ENCODE measurements around the gene HS3ST1. TPM values are rescaled to one million over a fixed set of nuclear protein-coding genes. Genes with fewer than 3 reads are reported as not detected.

Gene HS3ST1
- total RNA-seq, 2 donors from 2014 or later, result 1.5 to 6.7 TPM

DNA sequence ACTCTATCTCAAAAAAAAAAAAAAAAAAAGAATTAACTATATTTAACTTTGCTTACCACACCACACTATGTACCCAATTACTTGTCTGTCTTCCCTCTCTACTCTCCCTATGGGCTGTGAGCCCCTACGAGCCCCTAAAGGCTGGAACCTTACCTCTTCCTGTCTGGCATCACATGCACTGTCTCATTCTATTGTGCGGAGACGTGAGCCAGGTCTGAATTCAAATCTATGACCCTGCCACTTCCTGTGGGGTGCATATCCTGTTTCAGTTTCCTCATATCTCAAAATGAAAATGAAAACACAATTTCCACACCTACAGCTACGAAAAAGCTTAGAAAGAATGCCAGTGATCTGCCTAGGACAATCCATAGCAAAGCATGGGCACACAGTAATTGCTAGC lies 42.9 kb upstream of the HS3ST1 start:
- no peaks in the 10 kb centered on the region for H3K27me3 ChIP-seq (replicated peaks; ENCODE audit: insufficient read depth)
- no peaks in the 10 kb centered on the region for H3K9me3 ChIP-seq
- intact Hi-C loops (cut with DNase I), result no loop called here
- DNase-seq (ENCODE audit: low spot score), result no peak
- no peaks in the 10 kb centered on the region for H3K36me3 ChIP-seq
- no peak overlapping the region for H3K27ac ChIP-seq
- no peaks in the 10 kb centered on the region for H3K4me1 ChIP-seq (replicated peaks)
- TF ChIP-seq POLR2A (IDR thresholded peaks at IDR 0.05) (no peak), POLR2AphosphoS5 (IDR thresholded peaks at IDR 0.05) (no peak)
- TF ChIP-seq, protein P1, sequence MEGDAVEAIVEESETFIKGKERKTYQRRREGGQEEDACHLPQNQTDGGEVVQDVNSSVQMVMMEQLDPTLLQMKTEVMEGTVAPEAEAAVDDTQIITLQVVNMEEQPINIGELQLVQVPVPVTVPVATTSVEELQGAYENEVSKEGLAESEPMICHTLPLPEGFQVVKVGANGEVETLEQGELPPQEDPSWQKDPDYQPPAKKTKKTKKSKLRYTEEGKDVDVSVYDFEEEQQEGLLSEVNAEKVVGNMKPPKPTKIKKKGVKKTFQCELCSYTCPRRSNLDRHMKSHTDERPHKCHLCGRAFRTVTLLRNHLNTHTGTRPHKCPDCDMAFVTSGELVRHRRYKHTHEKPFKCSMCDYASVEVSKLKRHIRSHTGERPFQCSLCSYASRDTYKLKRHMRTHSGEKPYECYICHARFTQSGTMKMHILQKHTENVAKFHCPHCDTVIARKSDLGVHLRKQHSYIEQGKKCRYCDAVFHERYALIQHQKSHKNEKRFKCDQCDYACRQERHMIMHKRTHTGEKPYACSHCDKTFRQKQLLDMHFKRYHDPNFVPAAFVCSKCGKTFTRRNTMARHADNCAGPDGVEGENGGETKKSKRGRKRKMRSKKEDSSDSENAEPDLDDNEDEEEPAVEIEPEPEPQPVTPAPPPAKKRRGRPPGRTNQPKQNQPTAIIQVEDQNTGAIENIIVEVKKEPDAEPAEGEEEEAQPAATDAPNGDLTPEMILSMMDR (IDR thresholded peaks at IDR 0.05), result no peak
- WGBS, result 65% methylated on average over 4 of the region's 4 CpGs
- H3K4me3 ChIP-seq, result no peak overlapping the region

DNA sequence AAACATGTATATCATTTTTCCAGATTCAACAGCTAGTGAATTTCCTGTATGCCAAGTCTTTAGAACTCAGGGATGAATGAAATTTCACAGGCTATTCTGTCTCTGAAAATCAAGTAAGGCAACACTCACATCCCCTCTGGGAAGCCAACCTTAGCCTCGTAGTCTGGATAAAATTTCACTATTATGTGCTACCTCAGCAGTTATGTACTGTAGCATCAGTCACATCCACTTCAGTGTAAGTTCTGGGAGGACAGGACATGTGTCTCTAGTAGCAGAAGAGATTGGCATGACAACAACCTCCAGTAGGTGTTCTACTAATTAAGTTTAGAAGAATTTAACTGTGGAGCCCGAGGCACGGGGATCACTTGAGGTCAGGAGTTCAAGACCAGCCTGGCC lies 42.4 kb upstream of the HS3ST1 start:
- Histone ChIP-seq H3K27me3 (replicated peaks; ENCODE audit: insufficient read depth) (no peaks in the 10 kb centered on the region), H3K27ac (no peak overlapping the region), H3K4me1 (replicated peaks) (no peaks in the 10 kb centered on the region), H3K36me3 (no peaks in the 10 kb centered on the region), H3K4me3 (no peak overlapping the region), H3K9me3 (no peaks in the 10 kb centered on the region)
- intact Hi-C loops (cut with DNase I), result no loop called here
- DNase-seq (ENCODE audit: low spot score), result no peak
- TF ChIP-seq POLR2AphosphoS5 (IDR thresholded peaks at IDR 0.05), result no peak
- TF ChIP-seq POLR2A (IDR thresholded peaks at IDR 0.05), result no peak
- TF ChIP-seq, protein P1 (IDR thresholded peaks at IDR 0.05), result no peak
- 77% methylated on average over 3 of the region's 3 CpGs for WGBS

DNA sequence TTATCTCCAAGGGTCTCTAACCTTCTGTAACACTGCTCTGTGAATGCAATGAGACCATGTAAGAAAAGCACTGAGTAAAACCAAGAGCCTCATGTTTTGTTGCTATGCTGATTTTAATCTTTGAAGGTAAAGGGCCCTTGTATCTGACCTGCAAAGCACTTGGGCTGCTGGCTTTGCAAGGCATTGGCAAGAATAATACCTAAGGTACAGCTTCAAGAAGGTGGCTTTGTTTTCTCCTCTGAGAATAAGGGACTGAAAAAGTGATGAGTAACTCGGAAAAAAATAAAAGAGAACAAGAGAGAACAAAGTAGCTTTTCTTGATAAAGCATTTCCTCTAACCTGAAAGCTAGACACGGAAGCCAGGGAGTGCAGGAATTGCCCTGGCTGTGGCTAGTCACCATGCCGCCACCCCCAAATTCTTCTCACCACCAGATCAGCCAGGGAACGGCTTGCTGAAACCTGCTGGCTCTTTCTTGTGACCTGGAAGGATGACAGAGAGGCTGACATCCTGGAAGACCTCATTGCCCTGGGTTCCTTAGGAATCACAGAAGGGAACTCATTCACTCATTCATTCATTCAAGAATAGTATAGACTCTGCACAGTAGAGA lies 41.8 kb upstream of the HS3ST1 start:
- no peaks in the 10 kb centered on the region for H3K9me3 ChIP-seq
- 20% methylated on average over 4 of the region's 4 CpGs for WGBS
- no peak overlapping the region for H3K4me3 ChIP-seq
- intact Hi-C loops (cut with DNase I), result no loop called here
- no peaks in the 10 kb centered on the region for H3K36me3 ChIP-seq
- H3K27me3 ChIP-seq (replicated peaks; ENCODE audit: insufficient read depth), result no peaks in the 10 kb centered on the region
- no peaks in the 10 kb centered on the region for H3K4me1 ChIP-seq (replicated peaks)
- no peak overlapping the region for H3K27ac ChIP-seq
- peak; percentile 24 for DNase-seq (ENCODE audit: low spot score)
- TF ChIP-seq POLR2AphosphoS5 (IDR thresholded peaks at IDR 0.05), result no peak
- no peak for TF ChIP-seq POLR2A (IDR thresholded peaks at IDR 0.05)
- TF ChIP-seq, protein P1 (IDR thresholded peaks at IDR 0.05), result no peak

DNA sequence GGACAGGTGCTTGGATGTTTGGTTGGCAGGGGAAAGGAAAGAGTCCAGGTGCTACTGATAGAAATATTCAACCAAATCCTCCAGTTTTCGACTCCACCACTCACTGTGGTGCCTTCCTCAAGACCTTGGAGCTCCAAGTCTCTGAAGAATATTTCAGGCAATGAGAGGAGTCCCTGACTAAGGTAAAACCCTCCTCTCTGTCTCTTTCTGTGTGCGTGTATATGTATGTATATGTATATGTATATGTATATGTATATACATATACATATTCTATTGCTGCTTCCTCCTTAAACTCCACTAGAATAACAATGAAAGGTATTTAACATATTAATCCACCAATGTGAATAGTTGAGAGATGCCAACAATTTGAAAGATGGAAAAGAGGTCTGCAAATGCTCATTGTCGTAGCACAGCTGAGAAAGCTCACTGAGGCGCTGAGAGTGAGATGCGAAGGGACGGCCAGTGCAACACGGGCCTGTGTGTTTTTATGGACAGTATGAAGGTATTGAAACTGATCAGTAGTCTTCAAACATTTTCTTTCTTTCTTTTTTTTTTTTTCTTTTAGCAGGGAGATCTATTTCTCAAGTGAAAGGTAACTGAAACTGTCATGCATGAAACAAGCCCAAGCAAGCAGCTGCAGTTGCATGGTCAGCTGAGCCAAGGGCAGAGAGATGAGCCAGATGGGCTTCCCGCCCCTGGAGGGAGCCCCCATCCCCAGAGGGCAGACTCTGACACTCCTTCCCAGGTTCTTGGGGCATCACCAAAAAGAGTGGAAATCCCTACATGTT lies 41.1 kb upstream of the HS3ST1 start:
- intact Hi-C loops (cut with DNase I), result no loop called here
- WGBS, result 58% methylated on average over 8 of the region's 8 CpGs
- no peaks in the 10 kb centered on the region for H3K27me3 ChIP-seq (replicated peaks; ENCODE audit: insufficient read depth)
- DNase-seq (ENCODE audit: low spot score), result no peak
- no peak overlapping the region for H3K27ac ChIP-seq
- no peaks in the 10 kb centered on the region for H3K9me3 ChIP-seq
- no peaks in the 10 kb centered on the region for H3K36me3 ChIP-seq
- TF ChIP-seq POLR2A (IDR thresholded peaks at IDR 0.05), result no peak
- TF ChIP-seq, protein P1 (IDR thresholded peaks at IDR 0.05), result no peak
- TF ChIP-seq POLR2AphosphoS5 (IDR thresholded peaks at IDR 0.05), result no peak
- no peak overlapping the region for H3K4me3 ChIP-seq
- H3K4me1 ChIP-seq (replicated peaks), result no peaks in the 10 kb centered on the region

DNA sequence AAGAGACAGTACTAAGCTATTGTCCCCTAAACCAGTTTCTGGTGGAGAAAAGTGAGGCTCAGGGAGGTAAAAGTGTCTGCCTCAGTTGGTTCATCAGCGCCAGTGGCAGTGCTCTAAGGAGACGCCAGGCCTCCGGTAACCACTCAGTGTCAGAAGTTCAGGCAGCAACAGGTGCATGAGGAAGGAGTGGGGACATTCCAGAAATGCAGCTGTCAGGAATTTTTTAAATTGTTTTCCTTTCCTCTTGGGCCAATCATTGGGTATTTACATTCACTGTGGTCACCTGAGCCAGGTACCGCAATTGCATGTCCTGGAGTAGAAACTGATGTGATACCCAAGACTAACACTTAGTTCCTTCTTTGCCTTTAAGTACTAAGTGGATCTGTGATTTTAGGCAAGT lies 40.2 kb upstream of the HS3ST1 start:
- intact Hi-C loops (cut with DNase I), result no loop called here
- Histone ChIP-seq H3K27me3 (replicated peaks; ENCODE audit: insufficient read depth) (no peaks in the 10 kb centered on the region), H3K27ac (no peak overlapping the region), H3K36me3 (no peaks in the 10 kb centered on the region), H3K9me3 (no peaks in the 10 kb centered on the region), H3K4me1 (replicated peaks) (no peaks in the 10 kb centered on the region), H3K4me3 (no peak overlapping the region)
- DNase-seq (ENCODE audit: low spot score), result no peak
- 71% methylated on average over 4 of the region's 4 CpGs for WGBS
- TF ChIP-seq POLR2AphosphoS5 (IDR thresholded peaks at IDR 0.05) (no peak), POLR2A (IDR thresholded peaks at IDR 0.05) (no peak)
- TF ChIP-seq, protein P1 (IDR thresholded peaks at IDR 0.05), result no peak

All from prostate gland (tissue), 2 donors.